ENCODE results near the gene PEA15.

The PEA15 gene

GRCh38 chr1:160244209-160244608 is 39.0 kb downstream of the PEA15 start:
- TF ChIP-seq CTCF (IDR thresholded peaks at IDR 0.05; ENCODE audit: control insufficient read depth, extremely low read depth, insufficient read depth) = no peak
- DNase-seq (ENCODE audit: low read depth) = peak; percentile 14
- no peak overlapping the region for H3K4me3 ChIP-seq (ENCODE audit: low read depth, low read length)

- H3K4me3 ChIP-seq (ENCODE audit: low read depth, low read length) = no peak overlapping the region
- no peak for TF ChIP-seq CTCF (IDR thresholded peaks at IDR 0.05; ENCODE audit: control insufficient read depth, extremely low read depth, insufficient read depth)
- DNase-seq (ENCODE audit: low read depth) = no peak
Measured at GRCh38 chr1:160245434-160245833, 40.2 kb downstream of the PEA15 start.

GRCh38 chr1:160247053-160247452 is 41.9 kb downstream of the PEA15 start:
- no peak for DNase-seq (ENCODE audit: low read depth)

GRCh38 chr1:160251011-160251410 is 45.8 kb downstream of the PEA15 start:
- DNase-seq (ENCODE audit: low read depth) = no peak
- TF ChIP-seq CTCF (IDR thresholded peaks at IDR 0.05; ENCODE audit: control insufficient read depth, extremely low read depth, insufficient read depth) = no peak
- no peak overlapping the region for H3K4me3 ChIP-seq (ENCODE audit: low read depth, low read length)

More at GRCh38 chr1:160247053-160247452, 41.9 kb downstream of the PEA15 start:
- no peak overlapping the region for H3K4me3 ChIP-seq (ENCODE audit: low read depth, low read length)
- no peak for TF ChIP-seq CTCF (IDR thresholded peaks at IDR 0.05; ENCODE audit: control insufficient read depth, extremely low read depth, insufficient read depth)

GRCh38 chr1:160251687-160252526 is 46.7 kb downstream of the PEA15 start:
- peak; percentile 86 for TF ChIP-seq CTCF (IDR thresholded peaks at IDR 0.05; ENCODE audit: control insufficient read depth, extremely low read depth, insufficient read depth)
- no peak overlapping the region for H3K4me3 ChIP-seq (ENCODE audit: low read depth, low read length)
- DNase-seq (ENCODE audit: low read depth) = peak; percentile 73

GRCh38 chr1:160255781-160256300 is 50.7 kb downstream of the PEA15 start:
- no peak for TF ChIP-seq CTCF (IDR thresholded peaks at IDR 0.05; ENCODE audit: control insufficient read depth, extremely low read depth, insufficient read depth)
- H3K4me3 ChIP-seq (ENCODE audit: low read depth, low read length) = no peak overlapping the region
- no peak for DNase-seq (ENCODE audit: low read depth)
